GM19239 (cell line): ENCODE data around the gene SNX11.

ENCODE experiments used
- DNase-seq: peaks from one replicate; pipeline ENCODE4 v3.0.0; 2011; ENCODE audit warnings: low spot score; ENCODE audit not compliant: insufficient read length
- FAIRE-seq: peaks from 2 replicates; lab custom pipeline; 2011; peaks lifted over from hg19 to GRCh38; lab: Jason Lieb, UNC

SNX11 gene

DNA sequence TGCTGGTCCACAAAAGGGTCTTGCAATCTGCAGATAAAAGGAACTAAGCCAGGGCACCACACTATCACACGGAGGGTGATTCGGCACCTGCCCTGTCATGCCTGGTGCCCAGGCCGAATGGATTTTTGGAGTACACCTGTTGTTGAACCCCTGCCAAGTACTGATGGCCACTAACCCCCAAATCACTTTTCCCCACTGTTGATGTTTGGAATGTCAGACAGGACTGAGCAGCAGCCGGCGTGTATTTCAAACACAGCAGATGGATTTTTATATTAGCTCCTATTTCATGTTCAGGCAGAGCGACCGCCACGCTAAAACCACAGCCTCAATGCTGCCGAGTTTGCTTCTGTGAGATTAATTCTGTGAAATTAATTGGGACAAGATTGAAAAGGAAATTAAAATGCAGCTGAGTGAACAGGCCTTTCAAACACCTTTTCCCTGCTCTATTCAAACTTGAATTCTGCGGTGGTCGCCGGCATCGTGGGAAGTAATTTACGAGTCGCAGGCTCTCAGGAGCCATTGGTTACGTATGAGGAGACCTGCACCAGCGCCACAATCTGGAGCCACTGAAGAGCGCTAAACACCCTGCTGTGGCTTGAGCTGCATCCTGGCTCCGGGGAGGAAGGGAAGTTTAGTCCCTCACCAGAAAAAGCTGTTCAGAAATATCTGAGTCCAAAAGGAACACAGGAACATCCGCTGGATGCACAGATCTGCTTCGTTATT, 48.5 kb downstream of the SNX11 start:
- DNase-seq, result no peak
- no peak for FAIRE-seq

DNA sequence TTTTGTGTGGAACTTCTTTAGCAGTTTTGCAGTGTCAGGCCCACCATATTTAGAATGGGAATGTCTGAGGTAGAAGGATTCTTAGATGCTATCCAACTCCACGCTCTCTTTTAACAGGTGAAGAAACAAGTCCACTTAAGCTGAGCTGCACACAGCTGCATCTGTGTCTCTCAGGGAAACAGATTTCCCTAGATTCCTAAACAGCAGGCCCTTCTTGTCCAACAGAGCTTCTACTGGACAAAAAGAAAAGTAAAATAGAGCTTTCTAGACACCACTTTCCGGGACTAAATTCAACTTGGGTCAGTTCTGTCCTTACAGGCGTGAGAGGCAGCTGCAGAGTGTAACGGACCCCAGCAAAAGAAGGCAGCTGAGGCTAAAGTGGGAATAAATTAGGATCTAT, 51.7 kb downstream of the SNX11 start:
- DNase-seq, result no peak
- no peak for FAIRE-seq

- DNase-seq, result no peak
- no peak for FAIRE-seq
These were observed 52.9 kb downstream of the SNX11 start for GRCh38 chr17:48160177-48161081.

DNA sequence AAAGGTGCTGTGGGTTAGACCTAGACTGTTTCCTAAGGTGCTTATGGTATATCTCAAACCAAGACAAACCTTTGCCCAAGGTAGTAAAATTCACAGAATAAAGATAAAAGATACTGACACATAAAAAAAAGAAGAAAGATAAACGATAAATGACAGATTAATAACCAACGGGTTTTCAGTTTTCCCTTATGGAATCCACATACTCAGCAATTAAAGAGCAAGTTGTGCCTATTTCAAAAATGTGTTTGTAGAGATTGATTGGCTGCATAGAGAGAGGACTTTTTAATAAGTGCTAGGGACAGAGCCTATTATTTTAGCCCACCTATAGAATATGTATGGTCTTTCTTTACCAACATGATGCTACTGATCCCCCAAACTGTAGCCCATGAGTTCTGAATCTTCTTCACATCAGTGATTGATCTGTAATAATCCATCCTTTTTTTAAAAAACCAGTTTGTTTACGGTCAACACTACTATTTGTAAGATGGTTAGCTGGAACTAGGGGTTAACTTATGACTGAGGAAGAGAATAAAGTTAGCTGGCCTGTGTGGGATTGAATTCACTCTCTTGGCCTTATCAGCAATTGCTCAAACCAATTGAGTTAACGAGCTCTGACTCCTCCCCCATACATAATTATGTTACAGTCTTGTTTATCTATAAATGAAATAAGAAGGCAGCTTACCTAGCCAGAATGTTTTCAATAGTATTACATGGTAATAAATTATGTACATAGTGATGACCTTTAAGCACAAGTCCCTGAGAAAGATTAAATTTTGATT, 53.8 kb downstream of the SNX11 start:
- DNase-seq, result no peak
- no peak for FAIRE-seq

DNA sequence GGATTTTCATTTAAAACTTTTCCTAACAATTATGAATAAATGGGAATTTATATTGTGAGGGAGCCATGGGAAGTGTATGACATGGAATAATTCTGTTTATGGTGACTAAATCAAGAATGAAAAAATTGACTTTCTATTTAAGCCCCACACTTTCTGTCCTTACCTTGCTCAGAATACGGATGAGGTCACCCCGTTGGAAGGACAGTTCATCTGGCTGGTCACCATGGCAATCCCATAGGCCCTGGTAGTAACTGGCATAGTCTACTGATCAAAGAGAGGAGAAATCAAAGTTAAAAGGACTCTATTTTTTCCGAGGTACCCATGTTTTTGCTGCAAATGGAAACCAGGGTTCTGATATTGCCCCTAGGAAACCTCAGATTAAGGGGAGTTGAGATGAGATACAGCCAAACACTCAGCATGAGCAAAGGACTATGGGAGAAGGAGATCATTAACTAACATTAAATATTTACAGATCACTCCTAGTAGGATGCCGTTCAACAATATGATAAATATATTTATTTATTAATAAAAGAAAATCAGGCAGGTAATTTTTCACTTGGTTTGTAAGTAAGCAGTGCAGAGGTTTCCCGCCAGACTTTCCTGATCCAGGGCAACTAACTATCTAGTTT, 54.9 kb downstream of the SNX11 start:
- FAIRE-seq, result no peak
- no peak for DNase-seq

DNA sequence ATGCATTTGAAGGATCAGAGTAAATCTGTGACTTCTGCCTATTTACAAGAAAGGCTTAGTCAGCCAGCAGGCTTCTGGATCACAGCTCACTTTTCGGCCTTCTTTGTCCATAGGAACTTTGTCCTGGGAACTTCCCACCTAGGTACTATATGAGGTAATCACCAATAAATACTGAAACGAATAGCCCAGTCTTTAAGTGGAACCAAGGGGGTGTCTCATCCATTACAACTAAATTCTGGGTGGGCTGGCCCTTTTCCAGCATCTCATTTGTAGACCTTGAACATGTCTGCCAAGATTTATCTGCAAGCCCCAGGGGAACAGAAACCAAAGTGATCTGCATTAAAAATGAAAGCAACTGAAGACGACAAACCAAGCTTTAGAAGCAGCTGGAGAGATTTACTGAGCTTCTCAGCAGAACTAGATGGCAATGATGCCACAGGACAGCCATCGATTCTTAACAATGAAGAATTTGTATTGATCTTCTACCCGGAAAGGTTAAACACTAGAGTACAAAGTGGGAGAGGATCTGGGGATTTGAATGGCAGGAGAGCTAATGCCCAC, 55.5 kb downstream of the SNX11 start:
- FAIRE-seq, result peak; percentile 87
- peak; percentile 27 for DNase-seq

- no peak for FAIRE-seq
- no peak for DNase-seq
These were observed 56.2 kb downstream of the SNX11 start for GRCh38 chr17:48163809-48164208.

GRCh38 chr17:48169926-48170325, 62.4 kb downstream of the SNX11 start:
- DNase-seq (no peak), FAIRE-seq (no peak)
